GM21786 (cell line): ENCODE data around the gene GBX2.

Experiments
- ATAC-seq: cut with Tn5 transposase; IDR thresholded peaks from one replicate; pipeline ENCODE4 v1.9.1; 2021; ENCODE audit not compliant: unreplicated experiment

GBX2 gene

GRCh38 chr2:236119003-236119402 lies 49.2 kb downstream of the GBX2 start:
- no peak for ATAC-seq

DNA sequence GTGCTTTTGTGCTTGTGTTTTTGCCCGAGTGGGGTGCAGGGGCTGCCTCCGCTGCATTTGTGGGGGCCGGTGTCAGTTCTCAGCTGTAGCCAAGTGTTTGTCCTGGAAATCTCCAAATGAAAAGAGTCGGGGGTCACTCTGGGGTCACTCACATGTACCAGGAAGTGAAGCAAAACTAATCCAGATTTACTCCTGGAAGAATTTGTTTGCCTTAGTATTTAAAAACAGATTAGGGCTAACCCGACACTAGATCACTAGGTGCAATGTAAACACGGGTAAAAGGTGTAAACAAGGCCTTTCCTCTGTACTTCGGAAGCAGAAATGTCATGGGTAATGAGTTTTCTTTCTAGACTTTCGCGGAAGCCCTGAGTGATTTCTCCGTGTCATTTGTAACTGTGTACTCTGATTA lies 50.3 kb downstream of the GBX2 start:
- ATAC-seq = no peak

DNA sequence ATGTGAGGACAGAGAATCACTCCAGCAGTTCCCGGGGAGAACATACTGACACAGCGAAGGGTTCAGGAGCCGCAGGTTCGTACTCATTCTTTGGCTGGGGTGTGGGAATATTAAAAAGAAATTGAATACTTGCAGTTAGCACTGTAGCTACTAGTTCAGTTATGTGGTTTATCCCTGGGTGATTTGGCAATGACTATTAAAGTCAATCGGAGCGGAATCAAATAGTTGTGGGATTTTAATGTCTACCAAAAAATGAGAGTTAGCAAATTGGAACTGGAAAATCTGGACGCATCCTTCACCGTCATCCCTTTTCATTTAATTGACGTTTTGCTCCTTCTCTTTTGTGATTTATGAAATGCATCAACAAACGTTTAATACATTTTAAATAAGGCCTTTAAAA lies 50.8 kb downstream of the GBX2 start:
- ATAC-seq = no peak
